Effector CD8-positive, alpha-beta T cell (primary cell): ENCODE measurements around the gene RPUSD4.

Source experiments
- DNase-seq: peaks from one replicate; lab custom pipeline; 2025; lab: John Stamatoyannopoulos, UW

The RPUSD4 gene

DNA sequence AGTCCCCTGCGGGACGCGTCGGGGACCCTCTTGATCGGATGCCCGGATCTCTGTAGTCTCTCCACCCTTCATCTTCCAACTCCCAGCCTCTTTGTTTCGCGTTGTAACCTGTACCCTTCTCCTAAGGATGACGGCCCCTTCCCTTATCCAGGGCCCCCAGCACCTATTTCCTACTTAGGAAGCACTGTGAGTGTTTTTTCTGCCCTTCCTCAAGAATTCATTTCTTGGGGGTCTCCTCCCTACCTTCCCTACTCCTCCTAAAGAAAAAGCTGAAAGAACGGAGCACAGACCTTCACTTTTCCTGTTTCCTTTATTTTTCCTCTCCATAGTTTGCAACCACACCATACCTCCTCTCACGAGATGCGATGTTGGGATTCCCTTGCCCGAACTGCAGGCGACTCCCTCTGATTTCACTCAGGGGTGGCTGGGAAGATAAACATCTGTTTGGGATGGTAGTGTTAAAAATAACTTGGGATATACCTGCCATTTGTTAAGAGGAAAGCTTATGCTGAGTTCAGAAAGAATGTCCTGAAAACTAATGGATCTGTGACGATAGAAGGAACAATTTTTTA, 725 bp upstream of the RPUSD4 start:
- no peak for DNase-seq

GRCh38 chr11:126210871-126211235, 597 bp downstream of the RPUSD4 start:
- DNase-seq = no peak

GRCh38 chr11:126207896-126208295, 3.6 kb downstream of the RPUSD4 start:
- DNase-seq = no peak

- DNase-seq = no peak
These were observed 6.1 kb downstream of the RPUSD4 start for GRCh38 chr11:126205359-126205758.

DNA sequence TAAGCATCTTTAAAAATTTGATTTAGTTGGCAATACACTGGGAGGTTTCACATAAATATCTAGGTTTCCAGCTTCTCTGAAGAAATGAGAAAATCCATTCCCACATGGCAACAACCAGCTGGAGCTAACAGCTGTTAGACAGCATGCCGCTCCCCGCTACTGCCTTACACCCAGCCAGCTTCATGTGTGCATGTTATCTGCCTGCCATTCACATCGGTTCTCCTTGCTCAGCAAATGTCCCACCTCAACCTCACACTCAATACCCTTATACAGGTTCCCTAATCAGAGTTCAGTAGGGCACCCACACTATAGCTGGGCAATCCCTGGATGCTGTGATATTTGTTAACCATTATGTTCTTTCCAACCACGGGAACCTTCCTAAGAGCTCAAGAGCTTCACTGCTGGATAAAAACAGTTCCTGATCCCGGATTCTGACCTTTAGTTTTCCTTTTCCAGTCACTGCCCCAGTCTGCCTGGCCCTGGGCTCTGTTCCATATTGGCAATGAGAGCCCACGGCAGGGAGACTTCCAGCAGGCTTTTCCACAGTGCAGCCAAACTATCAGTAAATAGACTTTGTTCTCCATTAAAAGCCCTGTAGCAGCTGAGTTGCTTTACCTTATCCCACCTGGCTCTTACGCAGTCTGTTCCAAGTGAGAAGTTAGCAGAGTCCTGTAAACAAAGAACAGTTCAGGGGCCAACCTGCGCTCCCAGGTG, 8.6 kb downstream of the RPUSD4 start:
- no peak for DNase-seq

GRCh38 chr11:126198648-126199047, 12.8 kb downstream of the RPUSD4 start:
- no peak for DNase-seq

- DNase-seq = no peak
These were observed 14.0 kb downstream of the RPUSD4 start for GRCh38 chr11:126197277-126197939.

GRCh38 chr11:126195119-126195518, 16.3 kb downstream of the RPUSD4 start:
- DNase-seq = no peak

DNA sequence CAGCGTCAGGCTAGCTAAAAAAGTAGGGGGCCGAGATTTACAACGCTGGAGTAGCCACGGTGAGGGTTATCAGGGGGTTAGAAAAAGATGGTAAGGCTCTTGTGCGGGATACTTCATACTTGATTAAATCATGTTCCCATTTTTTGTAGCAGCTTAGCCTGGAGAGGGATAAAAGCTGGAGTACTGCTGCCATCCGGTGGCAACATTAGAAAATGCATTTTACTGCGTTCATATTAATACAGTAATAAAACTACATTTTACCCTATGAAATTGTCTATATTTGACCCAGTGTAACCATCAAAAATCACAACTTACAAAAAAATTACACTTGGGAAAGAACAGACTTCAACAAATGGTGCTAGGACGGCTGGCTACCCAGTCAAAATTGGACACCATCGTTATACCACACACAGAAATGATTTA, 17.3 kb downstream of the RPUSD4 start:
- DNase-seq = no peak

DNA sequence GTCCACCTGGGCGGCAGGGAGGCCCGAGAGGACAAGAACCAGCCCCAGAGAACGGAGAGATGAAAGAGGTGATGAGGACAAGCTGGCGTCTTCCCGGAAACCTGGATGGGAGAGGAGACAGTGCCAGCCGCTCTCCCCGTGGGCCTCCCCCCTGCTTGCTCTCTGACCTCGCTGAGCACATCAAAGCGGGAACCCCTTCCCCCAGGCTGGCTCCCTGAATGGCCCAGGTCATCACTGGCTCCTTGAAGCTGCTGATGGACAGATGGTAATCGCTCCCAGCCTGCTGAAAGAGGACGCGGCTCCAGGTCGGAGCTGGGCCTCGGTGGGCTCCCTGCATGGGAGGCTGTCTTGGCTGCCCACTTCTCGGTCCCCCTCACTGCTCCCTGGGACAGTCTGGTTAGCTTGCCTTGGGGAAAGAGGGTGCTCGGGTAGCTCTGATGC, 18.4 kb downstream of the RPUSD4 start:
- DNase-seq = no peak

DNA sequence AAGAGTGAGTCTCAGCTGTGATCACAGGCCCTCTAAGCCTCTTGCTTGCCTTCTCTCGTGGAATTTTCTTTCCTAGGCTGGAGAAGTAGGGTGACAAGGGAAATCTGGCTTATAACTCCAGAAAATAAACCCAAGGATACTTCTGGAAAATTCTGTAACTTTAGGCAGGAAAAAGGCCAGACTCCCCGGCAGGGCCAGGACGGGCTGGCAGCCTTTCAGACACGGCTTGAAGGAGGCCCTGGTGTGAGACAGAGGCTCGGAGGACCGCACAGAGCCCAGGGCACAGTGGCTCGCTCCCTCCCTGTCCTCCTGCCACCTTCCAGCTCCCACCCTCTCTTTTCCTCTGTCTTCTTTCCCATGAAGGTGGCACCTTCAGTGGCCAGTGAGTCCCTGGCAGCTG, 19.1 kb downstream of the RPUSD4 start:
- no peak for DNase-seq

DNA sequence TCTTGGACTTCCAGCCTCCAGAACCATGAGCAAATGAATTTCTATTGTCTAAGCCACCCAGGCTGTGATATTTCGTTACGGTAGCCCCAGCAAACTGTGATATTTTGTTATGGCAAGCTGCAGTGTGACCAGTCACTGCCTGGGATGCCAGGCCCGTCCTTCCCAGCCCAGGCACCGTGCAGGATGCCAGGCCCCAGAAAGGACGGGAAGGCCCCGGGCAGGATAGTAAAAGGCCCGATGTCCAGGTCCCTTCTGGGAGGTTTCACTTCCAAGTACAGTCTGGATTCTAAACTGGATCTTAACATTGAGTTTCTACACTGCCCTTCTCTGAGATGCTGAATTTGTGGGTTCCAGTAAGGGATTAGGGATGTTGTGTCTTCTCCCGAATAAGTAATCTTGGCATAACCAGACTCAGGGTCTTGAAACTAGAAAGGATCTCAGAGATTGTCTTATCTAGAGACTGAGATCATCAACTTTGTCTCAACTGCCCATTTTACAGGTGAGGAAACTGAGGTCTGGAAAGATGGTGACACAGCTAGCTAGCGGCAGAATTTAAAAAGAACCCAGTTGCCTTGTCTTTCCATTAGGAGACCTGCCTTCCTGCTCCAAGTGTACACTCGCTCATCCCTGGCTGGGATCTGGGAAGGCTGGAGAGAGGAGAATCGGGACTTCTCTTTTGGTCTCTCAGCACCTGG, 19.9 kb downstream of the RPUSD4 start:
- DNase-seq = no peak

- DNase-seq = no peak
These were observed 20.7 kb downstream of the RPUSD4 start for GRCh38 chr11:126190792-126191191.

- DNase-seq = no peak
These were observed 22.1 kb downstream of the RPUSD4 start for GRCh38 chr11:126189109-126189929.

GRCh38 chr11:126188332-126189108, 22.9 kb downstream of the RPUSD4 start:
- no peak for DNase-seq

GRCh38 chr11:126186708-126187529, 24.5 kb downstream of the RPUSD4 start:
- no peak for DNase-seq

DNA sequence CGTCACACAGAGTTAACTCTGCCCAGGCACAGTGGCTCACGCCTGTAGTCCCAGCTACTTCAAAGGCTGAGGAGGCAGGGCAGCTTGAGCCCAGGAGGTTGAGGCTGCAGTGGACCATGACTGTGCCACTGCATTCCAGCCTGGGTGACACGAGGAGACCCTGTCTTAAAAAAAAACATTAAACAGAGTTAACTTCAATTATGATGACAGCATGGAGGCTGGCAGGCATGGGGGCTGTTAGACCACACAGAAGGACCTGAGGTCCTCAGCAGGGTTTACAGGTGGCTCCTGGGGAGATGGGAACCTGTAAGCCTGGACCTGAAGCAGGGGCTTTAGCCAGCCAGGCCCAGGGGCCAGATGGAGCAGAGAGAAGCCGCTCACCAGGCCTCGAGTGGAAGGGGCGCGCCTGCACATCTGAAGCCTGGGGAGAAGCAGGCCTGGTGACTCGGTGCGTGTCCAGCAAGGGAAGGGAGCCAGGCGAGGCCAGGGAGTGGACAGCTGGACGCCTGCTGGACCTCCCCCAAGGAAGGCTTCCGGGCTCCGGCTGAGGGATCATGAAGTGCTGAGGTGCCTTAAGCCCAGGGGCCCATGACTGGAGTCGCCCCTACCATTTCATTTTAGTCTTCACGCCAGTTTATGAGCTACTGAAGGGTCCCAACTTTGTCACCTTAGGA, 25.3 kb downstream of the RPUSD4 start:
- DNase-seq = no peak

DNA sequence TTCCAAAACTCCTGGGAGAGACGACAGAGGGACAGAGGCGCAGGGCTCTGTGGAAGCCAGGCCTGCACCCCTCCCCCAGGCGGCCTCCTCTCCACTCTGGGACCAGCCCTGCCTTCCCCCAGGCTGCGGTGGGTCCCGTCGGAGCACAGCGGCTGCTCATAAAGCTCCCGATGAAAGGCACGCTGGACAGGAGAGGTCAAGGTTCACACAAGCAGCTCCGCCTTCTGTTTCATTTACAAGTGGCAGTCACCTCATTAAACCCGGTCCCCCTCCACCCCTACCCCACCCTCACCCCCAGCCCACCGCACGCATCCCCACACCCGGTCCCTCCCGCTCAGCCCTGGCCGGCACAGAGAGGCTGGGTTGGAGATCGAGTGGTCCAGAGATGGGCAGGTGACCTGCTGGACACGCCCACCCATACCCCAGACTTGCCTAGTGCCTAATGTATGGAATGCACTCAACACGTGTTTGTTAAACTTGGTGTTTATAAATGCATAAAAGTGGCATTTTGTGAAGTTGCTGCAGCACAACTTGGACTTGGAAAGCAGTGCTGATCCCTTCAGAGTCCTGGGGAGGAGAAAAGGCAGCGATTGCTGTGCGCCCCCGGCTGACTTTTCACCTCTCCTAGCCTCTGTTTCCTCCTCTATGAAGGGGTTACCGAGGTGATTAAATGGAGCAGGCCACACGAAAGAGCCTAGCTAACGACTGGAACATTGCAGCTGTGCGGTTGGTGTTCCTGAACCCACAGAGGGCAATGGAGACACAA, 26.0 kb downstream of the RPUSD4 start:
- DNase-seq = no peak
